Gastrocnemius medialis (tissue), 4 donors: Measurements from ENCODE around the gene CCDC80.

Source experiments
- POLR2A ChIP-seq, 2 donors: fragments of 450-650 bp; IDR thresholded peaks; one replicate each; pipeline ENCODE4 v1.6.1; 2017; ENCODE audit warnings: antibody characterized with exemption in 2 of 2, mild to moderate bottlenecking in 2 of 2, moderate library complexity in 2 of 2
- TF ChIP-seq, protein P1 (sequence below), 5 experiments: fragments of 450-650 bp in 3 of 5; fragments of 200-600 bp in 2 of 5; sonication (generic) in 2 of 5; IDR thresholded peaks in 4 of 5; conservative IDR thresholded peaks in 1 of 5; 1 replicate in 4 of 5; 2 replicates in 1 of 5; pipeline ENCODE4 v1.5.1; 2016 to 2019; ENCODE audit warnings: antibody characterized with exemption in 5 of 5, mild to moderate bottlenecking in 3 of 5, moderate library complexity in 3 of 5

- TF ChIP-seq, protein P1, sequence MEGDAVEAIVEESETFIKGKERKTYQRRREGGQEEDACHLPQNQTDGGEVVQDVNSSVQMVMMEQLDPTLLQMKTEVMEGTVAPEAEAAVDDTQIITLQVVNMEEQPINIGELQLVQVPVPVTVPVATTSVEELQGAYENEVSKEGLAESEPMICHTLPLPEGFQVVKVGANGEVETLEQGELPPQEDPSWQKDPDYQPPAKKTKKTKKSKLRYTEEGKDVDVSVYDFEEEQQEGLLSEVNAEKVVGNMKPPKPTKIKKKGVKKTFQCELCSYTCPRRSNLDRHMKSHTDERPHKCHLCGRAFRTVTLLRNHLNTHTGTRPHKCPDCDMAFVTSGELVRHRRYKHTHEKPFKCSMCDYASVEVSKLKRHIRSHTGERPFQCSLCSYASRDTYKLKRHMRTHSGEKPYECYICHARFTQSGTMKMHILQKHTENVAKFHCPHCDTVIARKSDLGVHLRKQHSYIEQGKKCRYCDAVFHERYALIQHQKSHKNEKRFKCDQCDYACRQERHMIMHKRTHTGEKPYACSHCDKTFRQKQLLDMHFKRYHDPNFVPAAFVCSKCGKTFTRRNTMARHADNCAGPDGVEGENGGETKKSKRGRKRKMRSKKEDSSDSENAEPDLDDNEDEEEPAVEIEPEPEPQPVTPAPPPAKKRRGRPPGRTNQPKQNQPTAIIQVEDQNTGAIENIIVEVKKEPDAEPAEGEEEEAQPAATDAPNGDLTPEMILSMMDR (IDR thresholded peaks at IDR 0.05 in 4 of 5, conservative IDR thresholded peaks at IDR 0.05 in 1 of 5): no peak
- TF ChIP-seq POLR2A (IDR thresholded peaks at IDR 0.05): no peak
Measured at GRCh38 chr3:112623213-112623612, 17.7 kb downstream of the CCDC80 start.
